GM15510 (cell line): ENCODE measurements around the gene ZNF469.

Experiments
- POLR2A ChIP-seq: IDR thresholded peaks from 3 replicates; pipeline ENCODE4 v1.6.1; 2011; ENCODE audit warnings: borderline replicate concordance; ENCODE audit not compliant: insufficient read length; ENCODE audit errors: extremely low read depth

Gene ZNF469

DNA sequence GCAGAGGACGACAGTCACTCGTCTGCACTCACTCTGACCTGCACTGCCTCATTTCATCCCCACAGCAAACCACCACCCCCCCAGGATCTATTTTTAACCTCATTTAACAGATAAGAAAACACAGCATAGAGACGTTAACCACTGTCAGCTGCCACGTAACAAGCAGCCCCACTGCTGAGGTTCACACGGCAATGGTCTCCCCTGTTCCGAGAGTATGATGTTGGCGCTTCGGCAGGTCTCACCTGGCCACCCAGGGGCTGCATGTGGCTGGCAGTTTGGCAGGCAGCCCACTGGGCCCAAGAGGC is 16.1 kb downstream of the ZNF469 start:
- TF ChIP-seq POLR2A = no peak

DNA sequence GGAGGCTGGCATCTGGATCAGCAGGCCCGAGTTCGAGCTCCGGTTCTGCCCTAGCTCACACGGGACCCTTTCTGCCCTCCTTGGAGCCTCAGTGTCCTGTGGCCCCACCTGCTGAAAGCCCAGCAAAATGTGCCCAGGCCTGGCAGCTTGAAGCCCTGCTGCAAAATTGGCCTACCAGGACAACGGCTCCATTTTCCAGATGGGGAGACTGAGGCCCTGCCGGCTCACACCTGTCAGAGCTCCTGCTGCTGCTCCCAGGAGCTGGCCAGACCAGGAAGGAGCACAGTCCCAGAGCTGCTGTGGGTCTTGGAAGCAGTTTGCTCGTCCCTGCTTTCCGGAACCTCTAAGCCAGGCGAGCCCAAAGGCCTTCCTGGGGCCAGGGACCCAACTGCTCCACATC is 17.4 kb downstream of the ZNF469 start:
- no peak for TF ChIP-seq POLR2A

DNA sequence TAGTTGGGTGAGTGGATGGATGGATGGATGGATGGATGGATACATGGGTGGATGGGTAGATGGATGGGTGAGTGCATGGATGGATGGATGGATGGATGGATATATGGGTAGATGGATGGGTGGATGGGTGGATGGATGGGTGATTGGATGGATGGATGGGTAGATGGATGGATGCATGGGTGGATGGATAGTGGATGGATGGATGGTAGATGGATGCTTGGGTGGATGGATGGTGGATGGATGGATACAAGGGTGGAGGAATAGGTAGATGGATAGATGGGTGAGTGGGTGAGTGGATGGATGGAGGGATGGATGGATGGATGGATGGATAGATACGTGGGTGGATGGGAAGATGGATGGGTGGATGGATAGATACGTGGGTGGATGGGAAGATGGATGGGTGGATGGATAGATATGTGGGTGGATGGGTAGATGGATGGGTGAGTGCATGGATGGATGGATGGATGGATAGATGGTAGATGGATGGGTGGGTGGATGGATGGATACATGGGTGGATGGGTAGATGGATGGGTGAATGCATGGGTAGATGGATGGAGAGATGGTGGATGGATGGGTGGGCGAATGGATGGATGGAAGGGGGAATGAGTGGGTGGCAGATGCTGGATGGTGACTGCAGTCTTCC is 19.0 kb downstream of the ZNF469 start:
- TF ChIP-seq POLR2A = no peak

DNA sequence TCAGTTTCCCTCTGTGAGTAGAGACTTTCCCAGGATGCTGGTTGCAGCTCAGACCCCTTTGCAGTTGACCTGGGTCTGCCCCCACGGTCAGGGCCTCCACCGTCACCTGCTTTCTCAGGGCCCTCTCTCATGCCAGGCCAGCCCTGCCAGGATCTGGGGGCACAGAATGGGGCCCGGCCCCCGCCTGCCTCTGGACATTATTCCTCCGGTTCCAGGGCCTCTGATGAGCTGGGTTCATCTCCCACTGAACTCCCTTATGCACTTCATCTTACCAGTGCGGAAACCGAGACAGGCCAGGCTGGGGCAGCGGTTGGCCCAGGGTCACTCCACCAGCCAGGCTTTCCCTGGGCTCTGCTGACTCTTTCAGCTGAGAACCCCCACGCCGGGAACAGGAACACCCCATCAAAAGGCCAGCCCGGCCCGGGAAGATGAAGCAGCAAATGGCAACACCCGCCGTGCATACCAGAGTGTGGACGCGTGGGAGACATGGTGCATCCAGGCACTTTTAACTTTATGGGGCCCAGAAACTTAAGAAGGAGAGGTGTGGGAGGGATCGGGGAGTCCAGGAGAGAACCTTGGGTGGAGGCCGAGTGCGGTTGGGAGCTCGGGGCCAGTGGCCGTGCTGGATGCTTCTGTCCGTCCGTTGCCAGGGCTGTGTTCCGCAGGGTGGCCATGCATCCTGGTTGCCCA is 19.9 kb downstream of the ZNF469 start:
- TF ChIP-seq POLR2A = no peak

DNA sequence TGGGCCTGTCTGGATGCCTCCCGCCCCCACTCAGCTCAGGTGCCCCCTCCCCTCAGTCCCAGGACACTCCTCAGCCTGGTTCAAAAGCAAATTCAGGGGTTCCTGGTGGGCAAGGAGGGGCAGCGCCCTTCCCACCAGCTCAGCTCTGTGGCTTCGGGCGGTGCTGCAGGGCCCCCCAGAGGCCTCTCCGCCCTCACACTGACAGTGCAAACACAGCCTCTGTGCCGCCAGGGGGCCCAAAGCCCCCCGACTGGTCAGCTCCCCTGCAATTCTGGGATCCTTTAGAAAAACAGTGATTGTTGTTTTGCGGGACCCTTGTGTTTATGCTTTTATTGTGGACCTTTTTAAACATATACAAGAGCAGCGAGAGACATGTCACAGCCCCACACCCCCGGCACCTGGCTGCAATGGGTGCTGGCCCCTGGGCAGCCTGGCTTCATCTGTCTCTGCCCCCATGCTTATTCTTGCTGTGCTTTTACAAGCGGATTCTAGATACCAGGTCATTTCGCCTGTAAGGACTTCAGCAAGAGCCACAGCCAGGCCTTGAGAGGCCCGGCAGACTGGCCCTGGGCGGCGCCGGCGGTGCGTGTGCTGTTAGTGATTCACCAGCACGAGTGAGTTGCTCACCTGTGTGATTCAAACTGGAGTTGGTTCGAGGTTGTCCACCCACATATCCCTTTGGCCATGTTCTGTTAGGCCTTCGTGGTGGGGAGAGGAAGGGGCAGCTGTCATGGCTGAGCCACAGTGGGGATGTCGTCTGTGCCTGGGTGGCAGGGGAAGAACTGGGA is 21.2 kb downstream of the ZNF469 start:
- TF ChIP-seq POLR2A = no peak

DNA sequence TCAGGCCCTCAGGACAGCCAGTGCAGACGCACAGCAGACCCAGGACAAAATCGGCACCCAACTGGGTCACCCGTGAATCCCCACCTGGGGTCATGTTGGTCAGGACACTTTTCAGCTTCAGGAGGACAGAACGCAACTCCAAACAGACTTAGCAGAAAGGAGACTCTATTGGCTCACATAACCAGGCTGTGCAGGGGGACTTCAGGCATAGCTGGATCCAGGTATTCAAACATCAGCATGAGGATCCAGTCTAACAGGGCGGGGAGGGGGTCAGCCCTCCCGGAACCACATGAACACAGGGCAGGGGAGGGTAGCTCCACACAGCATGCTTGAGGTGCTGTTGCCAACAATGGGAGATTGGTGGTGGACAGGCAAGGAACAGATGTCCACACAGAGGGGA is 22.0 kb downstream of the ZNF469 start:
- no peak for TF ChIP-seq POLR2A

DNA sequence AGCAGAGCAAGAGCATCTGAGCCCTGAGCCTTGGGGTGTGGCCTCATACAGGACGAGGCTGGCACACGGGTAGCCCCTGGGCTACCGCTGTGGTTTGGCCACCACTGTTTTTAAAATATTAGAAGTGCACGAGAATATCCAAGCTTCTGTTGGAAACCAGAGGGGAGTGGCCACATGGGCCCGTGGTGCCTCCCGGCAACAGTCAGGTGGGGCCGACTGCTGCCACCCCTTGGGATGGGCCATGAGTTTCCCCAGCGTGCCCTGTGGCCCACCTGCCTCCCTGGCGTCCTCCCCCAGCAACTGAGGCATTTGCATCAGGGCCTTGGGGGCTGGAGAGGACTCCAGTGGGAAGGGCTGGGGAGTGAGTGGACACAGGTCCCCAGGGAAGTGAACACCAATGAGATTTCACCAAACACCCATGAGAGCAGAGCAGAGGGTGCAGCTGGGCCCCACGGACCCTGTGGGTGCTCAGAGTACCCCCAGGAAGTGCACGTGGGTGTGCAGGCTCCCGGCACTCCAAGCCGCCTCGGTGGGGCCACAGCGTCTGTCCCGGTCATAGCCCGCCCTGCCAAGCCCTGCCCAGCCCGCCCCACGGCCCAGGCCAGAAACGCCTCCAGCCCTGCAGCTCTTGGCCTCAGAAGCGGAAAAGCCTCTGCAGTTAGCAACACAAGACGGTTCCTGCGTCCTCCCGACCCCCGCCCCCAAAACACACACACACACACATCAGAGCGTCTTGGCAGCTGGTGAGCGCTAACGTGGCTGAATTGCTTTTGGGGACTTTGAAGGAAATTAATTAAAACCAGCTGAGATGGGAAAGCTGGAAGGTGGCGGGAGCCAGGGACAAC is 22.7 kb downstream of the ZNF469 start:
- TF ChIP-seq POLR2A = no peak

DNA sequence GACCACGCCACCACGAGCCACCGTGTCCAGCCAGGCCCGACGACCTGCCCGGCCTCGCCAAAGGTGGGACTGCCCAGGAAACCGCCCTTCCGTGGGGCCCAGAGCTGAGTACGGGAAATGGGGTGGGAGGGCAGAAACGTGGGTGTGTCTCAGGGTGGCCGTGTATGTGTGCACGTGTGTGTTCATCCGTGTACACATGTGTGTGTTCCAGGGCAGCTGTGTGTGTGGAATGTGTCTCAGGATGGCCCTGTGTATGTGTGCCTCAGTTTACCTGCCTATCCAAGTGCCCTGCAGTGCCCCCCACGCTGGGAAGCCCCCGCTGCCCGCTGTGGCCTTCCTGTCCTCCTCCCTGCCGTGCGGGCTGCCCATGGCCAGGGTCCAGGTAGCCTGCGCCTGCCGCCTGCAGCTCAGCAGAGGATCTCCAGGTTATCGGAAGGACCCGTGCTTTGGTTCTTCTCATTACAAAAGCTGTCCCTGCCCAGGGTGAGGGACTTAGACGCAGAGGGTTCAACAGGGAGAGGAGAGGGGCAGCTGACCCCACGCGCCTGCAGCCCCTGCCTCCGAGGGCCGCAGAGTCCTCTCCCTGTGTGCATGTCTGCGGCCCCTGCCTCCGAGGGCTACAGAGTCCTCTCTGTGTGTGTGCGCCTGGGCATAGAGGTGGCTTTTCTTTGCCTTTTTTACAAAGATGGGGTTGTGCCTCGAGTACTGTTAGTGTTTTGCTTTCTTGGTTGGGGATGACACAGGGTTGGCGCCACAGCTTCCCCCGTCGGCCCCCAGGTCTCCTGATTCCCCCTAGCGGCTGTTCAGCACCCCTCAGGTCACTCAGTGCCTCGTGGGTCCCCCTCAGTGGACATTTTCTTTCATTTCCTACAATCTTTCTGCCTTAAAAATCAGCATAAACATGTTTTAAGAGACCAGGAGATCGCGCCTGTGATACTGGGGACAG is 23.6 kb downstream of the ZNF469 start:
- no peak for TF ChIP-seq POLR2A

DNA sequence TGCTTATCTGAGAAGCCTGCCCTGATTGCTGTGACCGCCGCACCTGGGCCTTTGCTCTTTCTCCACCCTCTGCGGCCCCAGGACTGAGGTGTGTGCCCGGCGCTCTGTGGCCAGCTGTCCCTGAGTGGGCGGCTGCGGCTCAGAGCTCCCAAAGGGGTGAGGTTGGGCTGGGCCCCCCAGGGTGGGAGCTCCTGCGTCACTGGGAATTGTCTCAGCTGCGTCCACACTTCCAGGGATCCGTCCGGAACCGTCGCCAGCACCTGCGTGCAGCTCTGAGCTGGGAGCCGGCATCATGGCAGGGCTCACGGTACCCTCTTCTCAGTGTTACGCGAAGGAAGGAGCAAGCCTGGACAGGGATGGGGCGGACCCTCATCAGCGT is 24.3 kb downstream of the ZNF469 start:
- TF ChIP-seq POLR2A = no peak

DNA sequence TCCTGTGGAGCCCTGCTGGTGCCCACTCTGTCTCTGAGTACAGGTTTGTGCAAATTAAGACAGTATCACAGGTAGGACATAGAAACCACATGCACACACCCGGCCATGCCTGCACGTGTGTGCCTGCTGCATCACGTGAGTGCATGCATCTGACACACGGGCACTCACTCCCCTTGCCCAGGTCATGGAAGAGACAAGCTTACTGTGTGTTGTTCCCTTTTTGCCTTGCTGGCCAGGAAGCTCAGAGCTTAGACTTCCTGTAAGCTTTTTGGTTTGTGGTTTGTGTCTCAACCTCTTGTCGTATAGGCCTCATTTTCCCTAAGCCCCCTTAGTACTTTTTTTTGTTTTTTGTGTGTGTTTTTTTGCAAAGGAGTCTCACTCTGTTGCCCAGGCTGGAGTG is 25.0 kb downstream of the ZNF469 start:
- TF ChIP-seq POLR2A = no peak

DNA sequence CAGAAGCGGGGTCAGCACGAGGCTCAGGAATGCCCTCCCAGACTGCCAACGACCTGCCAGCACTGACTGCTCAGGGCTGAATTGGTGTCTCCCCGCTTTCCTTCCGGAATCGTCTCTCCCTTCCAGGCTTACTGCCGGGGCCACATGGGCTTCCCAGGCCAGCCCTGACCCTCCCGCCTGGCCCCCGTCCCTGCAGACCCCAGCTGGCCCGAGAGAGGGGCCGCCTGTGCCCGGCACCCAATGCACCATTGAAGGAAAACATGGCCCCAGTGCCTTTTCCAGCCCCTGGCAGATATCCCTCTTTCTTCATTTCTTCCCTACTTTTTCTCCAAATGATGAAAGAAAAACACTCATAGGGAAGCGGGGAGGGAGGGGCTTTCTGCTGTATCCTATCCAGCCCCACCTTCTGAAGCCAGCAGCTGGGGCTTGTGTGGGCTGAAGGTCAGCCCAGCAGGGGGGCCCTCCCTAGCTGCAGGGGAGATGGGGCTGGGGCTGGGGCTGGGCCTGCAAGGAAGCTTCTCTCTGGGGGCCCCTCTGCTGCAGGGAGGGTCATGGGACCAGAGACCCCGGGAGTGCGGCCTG is 25.9 kb downstream of the ZNF469 start:
- no peak for TF ChIP-seq POLR2A

DNA sequence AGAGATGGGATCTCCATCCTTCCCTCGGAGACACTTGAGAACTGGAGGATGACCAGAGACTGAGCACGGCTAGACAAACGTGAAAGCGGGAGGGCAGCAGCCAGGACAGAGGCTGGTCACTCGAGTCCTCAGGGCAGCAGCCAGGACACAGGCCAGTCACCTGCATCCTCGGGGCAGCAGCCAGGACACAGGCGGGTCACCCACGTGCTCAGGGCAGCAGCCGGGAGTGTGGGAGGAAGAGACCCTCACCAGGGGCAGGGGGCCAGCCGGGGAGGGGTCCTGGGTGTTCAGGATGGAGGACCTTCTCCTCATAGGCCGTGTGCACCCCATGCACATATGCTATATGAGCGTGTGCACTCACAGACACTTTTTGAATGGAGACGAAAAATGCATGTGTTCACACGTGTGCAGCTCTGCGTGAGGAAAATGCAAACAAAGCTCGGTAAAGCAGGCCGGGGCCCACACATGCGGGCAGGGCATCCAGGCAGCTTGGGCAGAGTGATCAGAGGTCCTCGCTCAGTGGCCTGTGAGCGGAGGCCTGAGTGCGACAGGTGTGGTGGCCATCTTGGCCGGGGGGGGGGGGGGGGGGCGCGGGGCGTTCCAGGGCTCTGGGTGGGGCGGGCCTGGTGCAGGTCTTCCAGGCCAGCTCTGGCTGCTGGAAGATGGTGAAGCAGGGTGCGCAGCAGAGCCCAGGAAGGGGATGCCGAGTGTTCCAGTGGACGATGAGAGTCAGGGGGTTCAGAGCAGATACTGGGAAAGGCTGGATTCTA is 26.7 kb downstream of the ZNF469 start:
- TF ChIP-seq POLR2A = no peak
